Thoracic aorta (tissue), 2 donors: ENCODE results near the gene SPATA13. TPM values are rescaled to one million over a fixed set of nuclear protein-coding genes. Genes with fewer than 3 reads are reported as not detected.

Experiments used
- ATAC-seq: fragments of 150-250 bp; one replicate; pipeline ENCODE4 v1.8.0; 2017; ENCODE audit warnings: low read depth; ENCODE audit not compliant: insufficient number of reproducible peaks, low FRiP score
- DNase-seq: peaks from one replicate; pipeline ENCODE4 v3.0.0-alpha.2; 2020; ENCODE audit warnings: low spot score
- H3K27ac ChIP-seq, 2 donors: fragments of 200-600 bp; sonication (generic); 1 replicate in 1 of 2; 2 replicates in 1 of 2; pipeline ENCODE4 v1.5.1; 2016; ENCODE audit warnings: mild to moderate bottlenecking in 2 of 2, moderate library complexity in 2 of 2
- H3K27me3 ChIP-seq: fragments of 200-600 bp; sonication (generic); replicated peaks from 2 replicates; pipeline ENCODE4 v1.6.0; 2016; ENCODE audit warnings: mild to moderate bottlenecking; ENCODE audit not compliant: insufficient read depth
- H3K36me3 ChIP-seq: fragments of 200-600 bp; sonication (generic); one replicate; pipeline ENCODE4 v1.5.1; 2016
- H3K4me1 ChIP-seq, 2 donors: fragments of 200-600 bp; sonication (generic); 1 replicate in 1 of 2; 2 replicates in 1 of 2; pipeline versions ENCODE4 v1.5.1 to v1.6.0; 2016; ENCODE audit warnings: low read depth in 2 of 2, mild to moderate bottlenecking in 1 of 2; ENCODE audit not compliant: control insufficient read depth in 1 of 2
- H3K4me3 ChIP-seq: fragments of 200-600 bp; sonication (generic); 2 replicates; pipeline ENCODE4 v1.5.1; 2016; ENCODE audit warnings: mild to moderate bottlenecking
- H3K9me3 ChIP-seq: fragments of 200-600 bp; sonication (generic); 2 replicates; pipeline ENCODE4 v1.5.1; 2016
- CTCF ChIP-seq: fragments of 200-600 bp; sonication (generic); IDR thresholded peaks from one replicate; pipeline ENCODE4 v1.5.1; 2019; ENCODE audit warnings: antibody characterized with exemption
- total RNA-seq, 2 donors: library from RNA; depleted of rRNA; stranded (reverse); fragments of >200 nt; gene quantifications; one replicate each; pipeline versions ENCODE4 v1.1.0 to v1.2.3, GENCODE V29; 2016

The SPATA13 gene
- total RNA-seq, 2 donors from 2014 or later: 14.5 to 33.4 TPM

DNA sequence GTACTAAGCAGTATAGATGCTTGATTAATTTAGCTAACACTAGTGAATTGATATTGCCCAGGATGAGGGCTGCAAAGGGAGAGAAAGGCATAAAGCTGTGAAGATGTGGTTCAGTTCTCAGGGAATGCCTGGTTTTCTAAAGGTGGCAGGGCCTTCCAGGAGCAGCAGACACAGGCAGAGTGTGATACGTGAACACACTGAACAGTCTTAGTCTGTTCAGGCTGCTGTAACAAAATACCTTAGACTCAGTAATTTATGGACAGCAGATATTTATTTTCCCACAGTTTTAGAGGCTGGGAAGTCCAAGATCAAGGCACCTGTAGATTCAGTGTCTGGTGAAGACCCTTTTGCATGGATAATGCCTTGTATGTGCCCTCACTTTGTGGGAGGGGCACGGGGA is 8.7 kb upstream of the SPATA13 start:
- H3K27ac ChIP-seq: no peak overlapping the region
- H3K9me3 ChIP-seq: no peaks in the 10 kb centered on the region
- no peaks in the 10 kb centered on the region for H3K4me1 ChIP-seq
- H3K27me3 ChIP-seq: no peaks in the 10 kb centered on the region
- ATAC-seq (no peak), DNase-seq (no peak)
- no peaks in the 10 kb centered on the region for H3K36me3 ChIP-seq
- no peak for TF ChIP-seq CTCF
- no peak overlapping the region for H3K4me3 ChIP-seq

DNA sequence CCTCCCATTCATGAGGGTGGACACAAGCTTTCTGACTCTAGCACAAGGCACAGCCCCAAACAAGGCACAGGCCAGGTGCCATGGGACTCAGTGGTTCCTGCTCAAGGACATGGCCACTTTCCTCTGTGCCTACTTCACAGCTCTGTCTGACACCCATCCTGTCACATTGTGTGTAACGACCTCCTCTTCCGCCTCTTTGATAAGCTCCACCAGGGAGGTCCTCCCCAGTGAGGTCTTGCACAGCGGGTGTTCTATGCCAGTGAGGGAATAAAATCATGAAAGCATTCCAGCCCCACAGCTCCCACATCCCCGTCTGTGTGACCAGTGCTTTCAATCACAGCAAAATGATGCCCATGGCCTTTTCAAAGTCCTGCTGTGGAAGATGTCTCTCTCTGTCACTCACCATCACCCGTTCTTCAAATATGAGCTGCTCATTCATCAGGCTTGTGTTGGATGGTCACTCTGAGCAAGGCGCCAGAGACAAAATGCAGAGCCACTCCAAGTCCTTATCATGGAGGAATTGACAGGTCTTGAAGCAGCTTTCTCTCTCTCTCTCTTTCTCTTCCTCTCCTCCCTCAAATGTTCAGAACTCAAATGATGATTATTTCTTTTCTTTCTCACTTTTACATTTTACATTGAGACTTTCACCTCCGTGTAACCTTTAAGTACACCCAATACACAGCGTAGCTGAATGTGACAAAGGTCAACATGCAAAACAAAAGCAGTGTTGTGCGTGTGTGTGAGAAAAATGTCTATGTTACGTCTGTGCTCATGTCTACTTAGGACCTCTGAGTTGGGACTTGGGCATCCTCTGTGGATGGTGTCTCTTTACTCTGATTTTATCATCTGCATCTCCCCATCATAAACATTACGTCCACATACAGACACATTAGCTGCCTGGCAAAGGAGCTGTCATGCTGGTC is 8.0 kb upstream of the SPATA13 start:
- TF ChIP-seq CTCF: no peak
- no peak overlapping the region for H3K4me3 ChIP-seq

DNA sequence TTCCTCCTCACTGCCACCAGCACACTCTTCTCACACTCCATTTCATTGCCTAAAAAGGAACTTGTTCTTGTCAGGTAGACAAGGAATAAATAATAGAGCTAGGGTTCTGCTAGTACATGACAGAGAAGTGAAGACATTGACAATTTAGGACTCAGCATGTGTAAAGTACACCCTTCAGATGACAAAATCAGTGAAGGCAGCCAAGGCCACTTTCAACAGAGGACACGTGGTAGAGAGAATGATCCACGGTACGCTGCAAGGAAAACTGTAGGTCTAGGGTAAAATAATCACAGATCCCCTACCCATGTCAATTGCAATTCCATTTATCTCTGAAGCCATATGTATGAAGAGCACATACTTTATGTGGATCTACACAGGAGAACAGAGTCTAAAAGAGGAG is 7.2 kb upstream of the SPATA13 start:
- no peak for TF ChIP-seq CTCF
- Histone ChIP-seq H3K36me3 (no peaks in the 10 kb centered on the region), H3K4me1 (no peaks in the 10 kb centered on the region), H3K27me3 (no peaks in the 10 kb centered on the region), H3K9me3 (no peaks in the 10 kb centered on the region), H3K4me3 (no peak overlapping the region), H3K27ac (no peak overlapping the region)
- no peak for DNase-seq
- no peak for ATAC-seq

More for the DNA sequence above, 8.0 kb upstream of the SPATA13 start:
- Histone ChIP-seq H3K9me3 (no peaks in the 10 kb centered on the region), H3K27me3 (no peaks in the 10 kb centered on the region), H3K4me1 (no peaks in the 10 kb centered on the region), H3K27ac (no peak overlapping the region), H3K36me3 (no peaks in the 10 kb centered on the region)
- DNase-seq (no peak), ATAC-seq (no peak)

DNA sequence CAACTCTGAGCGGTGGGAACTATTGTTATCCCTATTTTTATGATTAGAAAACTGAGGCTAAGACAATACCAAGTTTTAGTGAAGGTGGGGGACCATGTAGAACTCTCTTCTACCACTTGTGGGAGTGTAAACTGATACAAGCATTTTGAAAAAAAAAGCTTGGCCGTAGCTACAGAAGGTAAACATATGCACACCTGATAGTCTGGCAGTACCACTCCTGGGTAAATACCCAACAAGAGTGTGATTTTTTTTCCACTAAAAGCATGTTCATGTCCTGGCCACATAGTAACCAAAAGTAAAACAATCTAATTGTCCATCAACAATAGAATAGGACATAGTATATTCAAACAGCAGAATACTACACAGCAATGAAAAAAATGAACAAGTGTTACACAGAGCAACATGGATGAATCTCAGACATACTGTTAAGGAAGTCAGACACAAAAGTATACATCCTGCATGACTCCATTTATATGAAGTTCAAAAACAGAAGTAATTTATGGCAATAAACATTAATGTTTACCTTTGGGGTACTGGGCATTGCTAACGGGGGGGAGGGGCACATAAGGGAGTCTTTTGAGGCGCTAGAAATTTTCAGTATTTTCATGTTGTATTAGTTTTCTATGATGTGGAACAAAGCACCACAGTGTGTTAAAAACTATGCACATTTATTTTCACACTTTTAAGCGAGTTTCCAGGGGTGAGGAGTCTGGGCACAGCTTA is 6.4 kb upstream of the SPATA13 start:
- TF ChIP-seq CTCF: no peak
- H3K4me1 ChIP-seq: no peaks in the 10 kb centered on the region
- ATAC-seq (no peak), DNase-seq (no peak)
- H3K9me3 ChIP-seq: no peaks in the 10 kb centered on the region
- no peak overlapping the region for H3K27ac ChIP-seq
- no peaks in the 10 kb centered on the region for H3K27me3 ChIP-seq
- H3K4me3 ChIP-seq: no peak overlapping the region
- no peaks in the 10 kb centered on the region for H3K36me3 ChIP-seq

DNA sequence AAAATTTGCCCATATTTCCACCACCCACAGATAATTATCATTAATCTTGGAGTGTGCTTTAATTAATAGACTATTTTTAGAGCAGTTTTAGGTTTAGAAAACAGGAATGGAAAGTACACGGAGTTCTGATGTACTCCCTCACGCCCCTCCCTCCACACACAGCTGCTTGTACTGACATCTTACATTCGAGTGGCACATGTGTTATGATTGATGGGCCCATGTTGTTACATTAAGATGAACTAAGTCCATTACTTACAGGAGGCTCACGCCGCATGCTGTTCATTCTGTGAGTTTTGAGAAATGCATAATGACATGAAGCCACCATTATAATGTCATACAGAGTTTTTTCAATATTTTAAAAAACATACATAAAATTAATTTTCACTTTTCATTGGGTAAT is 1.2 kb upstream of the SPATA13 start:
- no peak overlapping the region for H3K4me3 ChIP-seq
- TF ChIP-seq CTCF: no peak
- DNase-seq (no peak), ATAC-seq (no peak)
- no peaks in the 10 kb centered on the region for H3K9me3 ChIP-seq
- no peaks in the 10 kb centered on the region for H3K36me3 ChIP-seq
- H3K4me1 ChIP-seq: peaks cover 3 to 10% of the 10 kb centered on the region in 2 donors
- H3K27me3 ChIP-seq: no peaks in the 10 kb centered on the region
- H3K27ac ChIP-seq: no peak overlapping the region
